ENCODE data around the gene NR2E1. TPM values are rescaled to one million over a fixed set of nuclear protein-coding genes. Genes with fewer than 3 reads are reported as not detected.

NR2E1 gene
- total RNA-seq, 1 experiment from 2014 or later: not detected

DNA sequence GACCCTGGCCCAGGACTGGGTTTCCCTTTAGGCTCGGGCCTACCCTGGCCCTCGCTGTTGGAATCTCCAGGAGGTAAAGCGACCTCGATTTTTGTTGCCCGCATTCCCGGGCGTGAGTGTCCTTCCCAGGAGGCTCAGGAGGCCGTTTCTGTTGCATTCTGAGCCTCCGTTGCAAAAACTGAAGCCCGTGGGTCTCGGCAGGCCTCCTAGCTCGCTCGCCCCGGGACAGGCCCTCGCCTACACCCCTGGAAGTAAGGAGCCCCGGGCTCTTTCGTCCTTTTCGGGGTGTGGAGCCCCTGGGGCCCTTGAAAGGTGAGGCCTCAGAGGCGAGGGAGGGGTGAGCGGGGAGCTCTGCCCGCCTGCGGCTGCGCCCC, 2.3 kb downstream of the NR2E1 start (continued):
- TF ChIP-seq, protein P1, sequence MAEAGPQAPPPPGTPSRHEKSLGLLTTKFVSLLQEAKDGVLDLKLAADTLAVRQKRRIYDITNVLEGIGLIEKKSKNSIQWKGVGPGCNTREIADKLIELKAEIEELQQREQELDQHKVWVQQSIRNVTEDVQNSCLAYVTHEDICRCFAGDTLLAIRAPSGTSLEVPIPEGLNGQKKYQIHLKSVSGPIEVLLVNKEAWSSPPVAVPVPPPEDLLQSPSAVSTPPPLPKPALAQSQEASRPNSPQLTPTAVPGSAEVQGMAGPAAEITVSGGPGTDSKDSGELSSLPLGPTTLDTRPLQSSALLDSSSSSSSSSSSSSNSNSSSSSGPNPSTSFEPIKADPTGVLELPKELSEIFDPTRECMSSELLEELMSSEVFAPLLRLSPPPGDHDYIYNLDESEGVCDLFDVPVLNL (CRISPR knock-in tag; IDR thresholded peaks at IDR 0.05; ENCODE audit: borderline replicate concordance, low read depth): no peak
- TF ChIP-seq, protein P2, sequence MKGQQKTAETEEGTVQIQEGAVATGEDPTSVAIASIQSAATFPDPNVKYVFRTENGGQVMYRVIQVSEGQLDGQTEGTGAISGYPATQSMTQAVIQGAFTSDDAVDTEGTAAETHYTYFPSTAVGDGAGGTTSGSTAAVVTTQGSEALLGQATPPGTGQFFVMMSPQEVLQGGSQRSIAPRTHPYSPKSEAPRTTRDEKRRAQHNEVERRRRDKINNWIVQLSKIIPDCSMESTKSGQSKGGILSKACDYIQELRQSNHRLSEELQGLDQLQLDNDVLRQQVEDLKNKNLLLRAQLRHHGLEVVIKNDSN (CRISPR knock-in tag; IDR thresholded peaks at IDR 0.05): no peak

DNA sequence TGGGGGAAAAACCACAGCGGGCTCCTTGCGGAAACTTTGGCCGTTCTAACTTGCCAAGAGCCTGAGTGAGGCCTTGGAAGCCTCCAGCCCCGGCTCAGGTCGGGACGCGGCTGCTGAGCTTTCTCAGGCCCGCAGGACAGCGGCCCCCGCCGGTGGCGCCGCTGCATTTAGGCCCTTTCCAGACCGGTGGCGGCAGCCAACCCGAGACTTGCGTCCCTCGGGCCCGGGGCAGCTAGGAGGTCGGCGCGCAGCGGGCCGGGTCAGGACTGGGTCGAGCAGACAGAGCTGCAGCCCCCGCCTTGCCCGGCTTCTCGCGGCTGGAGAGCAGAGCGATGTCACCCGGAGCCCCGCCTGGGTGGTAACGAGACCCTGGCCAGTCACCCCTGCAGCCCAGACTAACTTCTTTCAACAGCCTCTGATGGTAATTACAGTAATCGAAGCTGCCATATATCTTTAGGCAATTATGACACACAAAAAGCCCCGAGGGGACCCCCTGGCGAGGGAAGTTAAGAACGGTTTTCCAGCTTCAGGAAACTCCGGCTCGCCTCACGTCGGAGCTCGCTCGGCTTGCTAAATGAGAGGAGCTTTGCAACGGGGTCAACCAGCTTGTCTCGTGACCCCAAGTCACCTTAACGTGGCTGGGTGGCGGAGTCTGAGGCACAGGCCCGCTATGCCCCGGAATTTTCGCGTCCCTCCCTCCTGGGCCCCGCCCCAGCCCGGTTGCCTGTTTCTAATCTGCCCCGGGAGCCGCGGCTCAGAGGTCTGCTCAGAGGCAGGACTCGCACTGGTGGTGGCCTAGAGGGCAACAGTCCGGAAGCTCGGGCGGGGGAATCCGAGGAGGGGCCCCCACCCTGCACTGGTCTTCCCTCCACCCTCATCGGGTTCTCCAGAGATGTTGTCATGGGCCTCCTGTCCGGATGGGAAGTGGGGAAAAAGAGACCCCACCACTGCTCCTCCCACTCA, 3.0 kb downstream of the NR2E1 start:
- H3K27ac Mint-ChIP-seq: no peak overlapping the region
- CTCF ChIA-PET: interaction anchor here (0.7 to 7.3 kb wide), 8 partner anchors 8 to 58 kb away, joined by 3 to 42 read pairs (median 4); no protein-coding TSS in a partner anchor
- DNase-seq (ENCODE audit: low spot score) (peak; percentile 57), ATAC-seq (peak; percentile 5)
- H3K4me1 Mint-ChIP-seq: peaks cover 60% of the 10 kb centered on the region
- H3K36me3 Mint-ChIP-seq: 0 out of 2 replicates have a peak, but pooled peaks cover 3% of the 10 kb centered on the region
- peaks cover 100% of the 10 kb centered on the region for H3K27me3 Mint-ChIP-seq (ENCODE audit: low read depth)
- TF ChIP-seq, protein P3, sequence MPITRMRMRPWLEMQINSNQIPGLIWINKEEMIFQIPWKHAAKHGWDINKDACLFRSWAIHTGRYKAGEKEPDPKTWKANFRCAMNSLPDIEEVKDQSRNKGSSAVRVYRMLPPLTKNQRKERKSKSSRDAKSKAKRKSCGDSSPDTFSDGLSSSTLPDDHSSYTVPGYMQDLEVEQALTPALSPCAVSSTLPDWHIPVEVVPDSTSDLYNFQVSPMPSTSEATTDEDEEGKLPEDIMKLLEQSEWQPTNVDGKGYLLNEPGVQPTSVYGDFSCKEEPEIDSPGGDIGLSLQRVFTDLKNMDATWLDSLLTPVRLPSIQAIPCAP (CRISPR knock-in tag; IDR thresholded peaks at IDR 0.05): no peak
- no peak for TF ChIP-seq ZNF317 (CRISPR knock-in tag; IDR thresholded peaks at IDR 0.05; ENCODE audit: borderline replicate concordance, low read depth)
- no peak for TF ChIP-seq ZNF396 (CRISPR knock-in tag; IDR thresholded peaks at IDR 0.05; ENCODE audit: borderline replicate concordance)
- TF ChIP-seq GABPB1 (CRISPR knock-in tag; IDR thresholded peaks at IDR 0.05): 0 out of 2 replicates have a peak, but pooled peaks have one; percentile 10
- TF ChIP-seq RELA (CRISPR knock-in tag; IDR thresholded peaks at IDR 0.05; ENCODE audit: borderline replicate concordance): no peak
- H3K9me3 Mint-ChIP-seq: no peaks in the 10 kb centered on the region
- POLR2A ChIA-PET: interaction anchor here (0.5 to 1.3 kb wide), 4 partner anchors 19 to 92 kb away, joined by 3 read pairs; partner anchors contain the start of gene SNX3
- H3K4me3 Mint-ChIP-seq: peak overlapping the region; percentile 52

DNA sequence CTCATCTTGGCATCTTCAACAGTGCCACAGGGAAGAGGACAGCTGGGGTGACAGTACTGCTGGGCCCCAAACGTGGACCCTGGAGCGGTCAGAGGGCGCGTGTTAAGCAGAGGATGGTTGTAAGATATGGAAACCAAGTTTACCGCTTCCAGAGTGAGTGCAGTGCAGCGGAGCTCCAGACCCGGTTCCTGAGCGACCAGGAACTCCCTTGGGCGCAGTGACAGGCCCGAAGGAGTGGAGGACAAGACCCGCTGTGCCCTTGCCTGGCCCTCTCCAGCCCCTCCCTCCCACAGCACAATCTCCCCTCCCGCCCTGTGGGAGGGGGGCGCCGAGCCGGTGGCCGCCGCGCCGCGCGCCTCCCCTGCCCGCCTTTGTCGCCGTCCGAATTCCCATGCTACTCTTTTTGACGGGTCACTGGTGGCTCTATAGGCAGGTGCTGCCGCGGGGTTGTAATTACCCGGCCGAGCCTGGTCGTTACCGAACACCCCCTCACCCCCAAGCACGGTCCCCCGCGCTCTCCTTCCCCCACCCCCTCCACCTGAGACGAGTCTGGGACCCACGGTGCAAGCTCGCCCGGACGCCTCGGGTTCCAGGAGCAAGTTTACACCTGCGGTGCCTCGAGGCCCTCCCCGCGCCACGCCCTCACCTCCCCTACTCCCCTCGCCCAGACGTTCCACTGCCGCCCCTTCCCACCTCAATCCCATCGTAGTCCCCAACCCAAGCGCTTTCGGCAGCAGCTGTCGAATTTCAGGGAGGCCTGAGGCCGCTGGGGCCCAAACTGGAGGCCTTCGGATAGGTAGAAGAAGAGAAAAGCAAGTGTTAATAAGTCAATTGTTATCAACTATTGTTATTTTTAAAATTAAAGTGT, 3.9 kb downstream of the NR2E1 start:
- no peak for ATAC-seq
- no peak overlapping the region for H3K27ac Mint-ChIP-seq
- peaks cover 100% of the 10 kb centered on the region for H3K27me3 Mint-ChIP-seq (ENCODE audit: low read depth)
- no peaks in the 10 kb centered on the region for H3K9me3 Mint-ChIP-seq
- H3K4me3 Mint-ChIP-seq: peak overlapping the region; percentile 52
- ChIA-PET CTCF (interaction anchor here (0.6 to 7.3 kb wide), 4 partner anchors 46 to 56 kb away, joined by 3 to 42 read pairs (median 4); no protein-coding TSS in a partner anchor), POLR2A (interaction anchor here (0.6 to 1.3 kb wide), 2 partner anchors 54 to 91 kb away, joined by 3 read pairs; partner anchors contain the start of gene SNX3)
- TF ChIP-seq OVOL2 (CRISPR knock-in tag; IDR thresholded peaks at IDR 0.05; ENCODE audit: borderline replicate concordance): no peak
- TF ChIP-seq, protein P4, sequence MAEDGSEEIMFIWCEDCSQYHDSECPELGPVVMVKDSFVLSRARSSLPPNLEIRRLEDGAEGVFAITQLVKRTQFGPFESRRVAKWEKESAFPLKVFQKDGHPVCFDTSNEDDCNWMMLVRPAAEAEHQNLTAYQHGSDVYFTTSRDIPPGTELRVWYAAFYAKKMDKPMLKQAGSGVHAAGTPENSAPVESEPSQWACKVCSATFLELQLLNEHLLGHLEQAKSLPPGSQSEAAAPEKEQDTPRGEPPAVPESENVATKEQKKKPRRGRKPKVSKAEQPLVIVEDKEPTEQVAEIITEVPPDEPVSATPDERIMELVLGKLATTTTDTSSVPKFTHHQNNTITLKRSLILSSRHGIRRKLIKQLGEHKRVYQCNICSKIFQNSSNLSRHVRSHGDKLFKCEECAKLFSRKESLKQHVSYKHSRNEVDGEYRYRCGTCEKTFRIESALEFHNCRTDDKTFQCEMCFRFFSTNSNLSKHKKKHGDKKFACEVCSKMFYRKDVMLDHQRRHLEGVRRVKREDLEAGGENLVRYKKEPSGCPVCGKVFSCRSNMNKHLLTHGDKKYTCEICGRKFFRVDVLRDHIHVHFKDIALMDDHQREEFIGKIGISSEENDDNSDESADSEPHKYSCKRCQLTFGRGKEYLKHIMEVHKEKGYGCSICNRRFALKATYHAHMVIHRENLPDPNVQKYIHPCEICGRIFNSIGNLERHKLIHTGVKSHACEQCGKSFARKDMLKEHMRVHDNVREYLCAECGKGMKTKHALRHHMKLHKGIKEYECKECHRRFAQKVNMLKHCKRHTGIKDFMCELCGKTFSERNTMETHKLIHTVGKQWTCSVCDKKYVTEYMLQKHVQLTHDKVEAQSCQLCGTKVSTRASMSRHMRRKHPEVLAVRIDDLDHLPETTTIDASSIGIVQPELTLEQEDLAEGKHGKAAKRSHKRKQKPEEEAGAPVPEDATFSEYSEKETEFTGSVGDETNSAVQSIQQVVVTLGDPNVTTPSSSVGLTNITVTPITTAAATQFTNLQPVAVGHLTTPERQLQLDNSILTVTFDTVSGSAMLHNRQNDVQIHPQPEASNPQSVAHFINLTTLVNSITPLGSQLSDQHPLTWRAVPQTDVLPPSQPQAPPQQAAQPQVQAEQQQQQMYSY (CRISPR knock-in tag; IDR thresholded peaks at IDR 0.05): peak; percentile 81
- peaks cover 55% of the 10 kb centered on the region for H3K4me1 Mint-ChIP-seq
- peak; percentile 54 for DNase-seq (ENCODE audit: low spot score)
- H3K36me3 Mint-ChIP-seq: 0 out of 2 replicates have a peak, but pooled peaks cover 6% of the 10 kb centered on the region

Data from WTC11 (cell line).